Right lobe of liver (tissue), 6 donors: Measurements from ENCODE around the gene RBP2. TPM values are rescaled to one million over a fixed set of nuclear protein-coding genes. Genes with fewer than 3 reads are reported as not detected.

Source experiments
- ATAC-seq, 4 donors: fragments of 200-7000 bp; cut with Tn5 transposase; one replicate each; pipeline ENCODE4 v1.9.1; 2020; ENCODE audit warnings: mild to moderate bottlenecking in 4 of 4, moderate library complexity in 4 of 4
- DNase-seq, 3 donors: peaks; one replicate each; pipeline ENCODE4 v3.0.0-alpha.2; 2020
- H3K27ac ChIP-seq, 3 donors: fragments of 200-600 bp; one replicate each; pipeline ENCODE4 v1.8.0; 2022
- H3K27me3 ChIP-seq, 2 donors: fragments of 200-600 bp; one replicate each; pipeline ENCODE4 v1.8.0; 2022
- H3K36me3 ChIP-seq, 4 donors: fragments of 200-600 bp; sonication (generic) in 1 of 4; one replicate each; pipeline versions ENCODE4 v1.5.1 to v1.8.0; 2017 to 2022; ENCODE audit warnings: control low read depth in 1 of 4
- H3K4me1 ChIP-seq, 4 donors: fragments of 200-600 bp; sonication (generic) in 1 of 4; one replicate each; pipeline versions ENCODE4 v1.5.1 to v1.8.0; 2017 to 2022; ENCODE audit warnings: control low read depth in 1 of 4
- H3K4me3 ChIP-seq, 3 donors: fragments of 200-600 bp; one replicate each; pipeline ENCODE4 v1.8.0; 2022
- H3K9me3 ChIP-seq, 4 donors: fragments of 200-600 bp; sonication (generic) in 1 of 4; one replicate each; pipeline versions ENCODE4 v1.5.1 to v1.8.0; 2017 to 2022; ENCODE audit warnings: control low read depth in 1 of 4
- CTCF ChIP-seq, 4 donors: fragments of 200-600 bp in 3 of 4; fragments of 450-650 bp in 1 of 4; IDR thresholded peaks; one replicate each; pipeline versions ENCODE4 v1.5.1 to v1.8.0; 2016 to 2022; ENCODE audit warnings: antibody characterized with exemption in 4 of 4, mild to moderate bottlenecking in 2 of 4
- POLR2A ChIP-seq: fragments of 450-650 bp; IDR thresholded peaks from one replicate; pipeline ENCODE4 v1.6.1; 2017; ENCODE audit warnings: antibody characterized with exemption, mild to moderate bottlenecking
- WGBS: methylation state at CpG from one replicate; pipeline ENCODE4 v1.1.6; 2018; ENCODE audit warnings: low coverage, low lambda C conversion rate; ENCODE audit not compliant: insufficient coverage; ENCODE audit errors: missing lambda C conversion rate; 5-methylcytosine and 5-hydroxymethylcytosine counted together
- intact Hi-C, 2 donors: fragments of 100-400 bp; cut with DNase I; formaldehyde crosslinking; loops; one replicate each; pipeline versions ENCODE4 v1.11.2 to v1.14.1; 2022
- total RNA-seq, 6 experiments: library from RNA; depleted of rRNA in 2 of 6; stranded (reverse); fragments of >200 nt in 2 of 6; fragmentation: NEBNext Ultra II Directional in 3 of 6; extraction: Animal tissue kit (Norgen Biotek cat#: 25700) in 3 of 6; gene quantifications; one replicate each; pipeline versions ENCODE4 v1.1.0 to v1.2.4, GENCODE V29; 2016 to 2023
- donor health status: DM: no; HTN: yes; CAD: no.
- donor health status: DM: no; HTN: no; CAD: no.
- donor health status: DM: no; HTN: no; CAD: no.
- donor health status: DM: no; HTN: yes; CAD: no.
- donor health status: DM: no; HTN: yes; CAD: no.

The RBP2 gene
- total RNA-seq, 6 experiments from 2014 or later = not detected

DNA sequence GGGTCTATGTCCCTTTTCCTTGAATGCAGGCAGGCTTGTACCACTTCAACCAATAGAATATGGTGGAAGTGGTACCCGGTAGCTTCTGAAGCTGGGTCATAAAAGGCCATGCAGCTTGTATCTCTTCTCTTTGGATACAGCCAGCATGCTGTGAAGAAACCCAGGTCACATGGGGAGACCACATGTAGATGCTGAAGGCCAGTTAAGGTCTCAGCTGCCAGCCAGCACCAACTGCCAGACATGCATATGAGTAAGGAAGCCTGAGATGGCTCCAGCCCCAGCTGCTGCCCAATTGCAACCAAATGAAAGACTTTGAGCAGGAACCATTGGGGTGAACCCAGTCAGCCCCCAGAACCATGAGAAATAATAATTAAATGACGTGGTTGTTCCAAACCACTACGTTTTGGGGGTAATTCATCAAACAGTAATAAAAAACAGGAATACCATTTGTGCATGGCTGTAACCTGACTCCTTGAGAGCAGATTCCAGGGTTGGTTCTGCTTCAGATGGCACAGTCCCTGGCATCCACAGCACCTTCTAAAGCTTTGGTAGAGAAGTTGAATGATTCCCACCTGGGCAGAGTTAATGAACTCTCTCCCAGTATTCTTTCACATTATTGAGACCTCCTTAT is 3.8 kb downstream of the RBP2 start:
- Histone ChIP-seq H3K9me3 (no peaks in the 10 kb centered on the region), H3K27me3 (no peaks in the 10 kb centered on the region), H3K27ac (no peak overlapping the region), H3K4me3 (no peak overlapping the region), H3K36me3 (no peaks in the 10 kb centered on the region), H3K4me1 (no peaks in the 10 kb centered on the region)
- 88% methylated on average over 1 of the region's 3 CpGs for whole genome bisulfite sequencing
- no peak for DNase-seq
- intact Hi-C loops = no loop called here
- no peak for TF ChIP-seq POLR2A
- no peak for TF ChIP-seq CTCF (IDR thresholded peaks at IDR 0.05)
- no peak for ATAC-seq

DNA sequence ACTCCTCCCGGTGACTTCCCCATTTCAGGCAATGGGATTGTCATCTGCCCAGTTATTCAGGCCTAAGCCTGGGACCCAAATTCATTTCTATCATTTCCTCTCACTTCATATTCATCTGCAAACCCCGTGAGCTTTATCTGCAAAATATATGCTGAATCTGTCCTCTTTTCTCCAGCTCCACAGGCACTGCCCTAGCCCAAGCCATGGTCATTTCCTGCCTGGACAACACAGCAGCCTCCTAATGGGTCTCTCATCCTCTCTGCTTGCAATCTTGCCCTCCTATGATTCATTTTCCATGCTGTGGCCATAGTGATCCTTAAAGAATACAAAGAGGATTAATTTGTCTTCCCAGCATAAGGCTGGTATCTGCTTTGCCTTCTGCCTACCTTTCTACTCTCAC is 6.1 kb downstream of the RBP2 start:
- no peak for ATAC-seq
- Histone ChIP-seq H3K9me3 (no peaks in the 10 kb centered on the region), H3K4me1 (no peaks in the 10 kb centered on the region), H3K4me3 (no peak overlapping the region), H3K36me3 (no peaks in the 10 kb centered on the region), H3K27me3 (no peaks in the 10 kb centered on the region), H3K27ac (no peak overlapping the region)
- TF ChIP-seq POLR2A (no peak), CTCF (IDR thresholded peaks at IDR 0.05) (no peak)
- 77% methylated on average over 2 of the region's 2 CpGs for WGBS
- no peak for DNase-seq
- intact Hi-C loops = no loop called here

GRCh38 chr3:139468399-139468798 is 7.9 kb downstream of the RBP2 start:
- H3K27me3 ChIP-seq = no peaks in the 10 kb centered on the region
- DNase-seq = peak in 1 of 3 donors; percentile 60

GRCh38 chr3:139466360-139466759 is 10.0 kb downstream of the RBP2 start:
- no peaks in the 10 kb centered on the region for H3K4me1 ChIP-seq
- WGBS = 93% methylated on average over 5 of the region's 5 CpGs
- intact Hi-C loops = no loop called here
- no peaks in the 10 kb centered on the region for H3K36me3 ChIP-seq
- DNase-seq (no peak), ATAC-seq (no peak)
- no peak for TF ChIP-seq POLR2A
- TF ChIP-seq CTCF (IDR thresholded peaks at IDR 0.05) = no peak
- H3K27me3 ChIP-seq = no peaks in the 10 kb centered on the region
- H3K27ac ChIP-seq = no peak overlapping the region
- H3K9me3 ChIP-seq = no peaks in the 10 kb centered on the region
- H3K4me3 ChIP-seq = no peak overlapping the region

More at GRCh38 chr3:139468399-139468798, 7.9 kb downstream of the RBP2 start:
- Histone ChIP-seq H3K4me3 (no peak overlapping the region), H3K36me3 (no peaks in the 10 kb centered on the region), H3K27ac (no peak overlapping the region), H3K4me1 (no peaks in the 10 kb centered on the region), H3K9me3 (no peaks in the 10 kb centered on the region)
- 37% methylated on average over 2 of the region's 2 CpGs for WGBS
- no peak for TF ChIP-seq POLR2A
- TF ChIP-seq CTCF (IDR thresholded peaks at IDR 0.05) = no peak
- intact Hi-C loops = no loop called here
- peak in 3 of 4 donors; percentile 56 to 87 (median 80) for ATAC-seq
